ACC112 (cell line): ENCODE data around the gene MYO16.

Experiments used
- H2AFZ ChIP-seq: fragments of 200-600 bp; sonication (generic); one replicate; pipeline ENCODE4 v1.6.0; 2017; ENCODE audit warnings: antibody characterized with exemption, low read length; ENCODE audit not compliant: unreplicated experiment
- H3K27ac ChIP-seq: fragments of 200-600 bp; sonication (generic); 2 replicates; pipeline ENCODE4 v1.5.1; 2014; ENCODE audit warnings: low read depth, mild to moderate bottlenecking, antibody characterized with exemption, low read length, moderate library complexity
- H3K27me3 ChIP-seq: fragments of 200-600 bp; sonication (generic); 2 replicates; pipeline ENCODE4 v1.6.1; 2014; ENCODE audit warnings: mild to moderate bottlenecking, antibody characterized with exemption, low read length, moderate library complexity, mixed read lengths; ENCODE audit not compliant: insufficient read depth
- H3K36me3 ChIP-seq: fragments of 200-600 bp; sonication (generic); 2 replicates; pipeline ENCODE4 v1.6.1; 2016; ENCODE audit warnings: mild to moderate bottlenecking, antibody characterized with exemption, low read length, moderate library complexity, mixed read lengths; ENCODE audit not compliant: insufficient read depth
- H3K4me1 ChIP-seq: fragments of 200-600 bp; sonication (generic); one replicate; pipeline ENCODE4 v1.6.1; 2016; ENCODE audit warnings: low read length, mixed read lengths; ENCODE audit not compliant: insufficient read depth, unreplicated experiment, control insufficient read depth
- H3K4me3 ChIP-seq: fragments of 200-600 bp; sonication (generic); 2 replicates; pipeline ENCODE4 v1.5.1; 2014; ENCODE audit warnings: mild to moderate bottlenecking, low read depth, low read length
- H3K79me2 ChIP-seq: fragments of 200-600 bp; sonication (generic); one replicate; pipeline ENCODE4 v1.6.0; 2016; ENCODE audit warnings: low read length; ENCODE audit not compliant: control insufficient read depth, unreplicated experiment, insufficient read depth

Gene MYO16

GRCh38 chr13:109154966-109155761 lies 525.8 kb downstream of the MYO16 start:
- Histone ChIP-seq H3K4me1 (peaks cover 42% of the 10 kb centered on the region), H3K36me3 (no peaks in the 10 kb centered on the region), H3K27ac (peak overlapping the region; percentile 99), H2AFZ (no peak overlapping the region), H3K27me3 (no peaks in the 10 kb centered on the region), H3K4me3 (peak overlapping the region; percentile 59; the same call in 1 of the 2 replicates), H3K79me2 (no peaks in the 10 kb centered on the region)

GRCh38 chr13:109156181-109156935 lies 526.9 kb downstream of the MYO16 start:
- Histone ChIP-seq H2AFZ (peak overlapping the region; percentile 44), H3K27me3 (no peaks in the 10 kb centered on the region), H3K27ac (peak overlapping the region; percentile 99), H3K79me2 (no peaks in the 10 kb centered on the region), H3K4me1 (peaks cover 38% of the 10 kb centered on the region), H3K36me3 (no peaks in the 10 kb centered on the region), H3K4me3 (peak overlapping the region; percentile 59)

GRCh38 chr13:109157275-109157674 lies 527.9 kb downstream of the MYO16 start:
- H3K4me1 ChIP-seq, result peaks cover 34% of the 10 kb centered on the region
- H3K27ac ChIP-seq, result peak overlapping the region; percentile 99

GRCh38 chr13:109158383-109158782 lies 529.0 kb downstream of the MYO16 start:
- Histone ChIP-seq H3K27ac (no peak overlapping the region), H3K4me3 (no peak overlapping the region), H2AFZ (no peak overlapping the region), H3K27me3 (no peaks in the 10 kb centered on the region), H3K4me1 (peaks cover 34% of the 10 kb centered on the region), H3K36me3 (no peaks in the 10 kb centered on the region), H3K79me2 (no peaks in the 10 kb centered on the region)

More at GRCh38 chr13:109157275-109157674, 527.9 kb downstream of the MYO16 start:
- Histone ChIP-seq H3K27me3 (no peaks in the 10 kb centered on the region), H3K4me3 (no peak overlapping the region), H2AFZ (no peak overlapping the region), H3K79me2 (no peaks in the 10 kb centered on the region), H3K36me3 (no peaks in the 10 kb centered on the region)

GRCh38 chr13:109159650-109160309 lies 530.4 kb downstream of the MYO16 start:
- H3K27ac ChIP-seq, result no peak overlapping the region
- peaks cover 26% of the 10 kb centered on the region for H3K4me1 ChIP-seq
- no peaks in the 10 kb centered on the region for H3K79me2 ChIP-seq
- H3K36me3 ChIP-seq, result no peaks in the 10 kb centered on the region
- no peak overlapping the region for H2AFZ ChIP-seq
- no peaks in the 10 kb centered on the region for H3K27me3 ChIP-seq
- H3K4me3 ChIP-seq, result no peak overlapping the region

- Histone ChIP-seq H3K27ac (no peak overlapping the region), H3K27me3 (no peaks in the 10 kb centered on the region), H3K36me3 (no peaks in the 10 kb centered on the region), H3K4me1 (peaks cover 21% of the 10 kb centered on the region), H3K79me2 (no peaks in the 10 kb centered on the region), H3K4me3 (no peak overlapping the region), H2AFZ (no peak overlapping the region)
Observed at GRCh38 chr13:109160357-109160756, 530.9 kb downstream of the MYO16 start.

GRCh38 chr13:109160887-109161669 lies 531.7 kb downstream of the MYO16 start:
- Histone ChIP-seq H3K4me1 (peaks cover 13% of the 10 kb centered on the region), H3K4me3 (no peak overlapping the region), H3K36me3 (no peaks in the 10 kb centered on the region), H3K27me3 (no peaks in the 10 kb centered on the region), H3K79me2 (no peaks in the 10 kb centered on the region), H2AFZ (no peak overlapping the region), H3K27ac (no peak overlapping the region)

GRCh38 chr13:109162248-109163036 lies 533.0 kb downstream of the MYO16 start:
- H3K27me3 ChIP-seq, result no peaks in the 10 kb centered on the region
- no peak overlapping the region for H3K27ac ChIP-seq
- H2AFZ ChIP-seq, result no peak overlapping the region

GRCh38 chr13:109163037-109163379 lies 533.6 kb downstream of the MYO16 start:
- no peak overlapping the region for H2AFZ ChIP-seq
- no peaks in the 10 kb centered on the region for H3K36me3 ChIP-seq
- no peak overlapping the region for H3K27ac ChIP-seq
- no peaks in the 10 kb centered on the region for H3K79me2 ChIP-seq
- H3K4me1 ChIP-seq, result no peaks in the 10 kb centered on the region
- H3K4me3 ChIP-seq, result no peak overlapping the region
- H3K27me3 ChIP-seq, result no peaks in the 10 kb centered on the region

More at GRCh38 chr13:109162248-109163036, 533.0 kb downstream of the MYO16 start:
- Histone ChIP-seq H3K79me2 (no peaks in the 10 kb centered on the region), H3K36me3 (no peaks in the 10 kb centered on the region), H3K4me1 (peaks cover under 1% of the 10 kb centered on the region), H3K4me3 (no peak overlapping the region)
